ENCODE data around the gene ST3GAL2.

The ST3GAL2 gene

GRCh38 chr16:70480127-70481105, 41.5 kb upstream of the ST3GAL2 start:
- DNase-seq (ENCODE audit: low read depth), result no peak
- H3K4me3 ChIP-seq (replicated peaks; ENCODE audit: low read depth, low read length), result no peak overlapping the region
- TF ChIP-seq CTCF (IDR thresholded peaks at IDR 0.05; ENCODE audit: low read length, missing control alignments), result no peak

GRCh38 chr16:70478912-70479341, 40.0 kb upstream of the ST3GAL2 start:
- TF ChIP-seq CTCF (IDR thresholded peaks at IDR 0.05; ENCODE audit: low read length, missing control alignments), result no peak
- no peak overlapping the region for H3K4me3 ChIP-seq (replicated peaks; ENCODE audit: low read depth, low read length)
- DNase-seq (ENCODE audit: low read depth), result peak; percentile 18

DNA sequence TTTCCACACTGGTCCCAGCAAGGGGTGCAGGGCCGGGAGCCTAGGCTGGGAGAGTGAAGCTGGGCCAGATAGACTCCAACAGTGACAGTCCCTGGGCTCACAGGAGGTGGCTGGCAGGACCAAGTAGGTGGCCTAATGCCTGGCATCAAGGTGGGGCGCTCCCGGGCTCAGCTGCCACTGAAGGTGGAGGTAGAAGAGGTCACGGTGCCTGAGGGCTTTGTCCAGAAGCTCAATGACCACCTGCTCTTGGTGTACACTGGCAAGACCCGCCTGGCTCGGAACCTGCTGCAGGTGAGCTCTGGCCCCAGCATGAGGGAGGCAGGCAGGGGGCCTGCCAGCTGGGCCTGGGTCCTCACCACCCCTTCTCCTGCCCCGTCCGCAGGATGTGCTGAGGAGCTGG, 39.3 kb upstream of the ST3GAL2 start:
- DNase-seq (ENCODE audit: low read depth), result no peak
- no peak overlapping the region for H3K4me3 ChIP-seq (replicated peaks; ENCODE audit: low read depth, low read length)
- TF ChIP-seq CTCF (IDR thresholded peaks at IDR 0.05; ENCODE audit: low read length, missing control alignments), result no peak

DNA sequence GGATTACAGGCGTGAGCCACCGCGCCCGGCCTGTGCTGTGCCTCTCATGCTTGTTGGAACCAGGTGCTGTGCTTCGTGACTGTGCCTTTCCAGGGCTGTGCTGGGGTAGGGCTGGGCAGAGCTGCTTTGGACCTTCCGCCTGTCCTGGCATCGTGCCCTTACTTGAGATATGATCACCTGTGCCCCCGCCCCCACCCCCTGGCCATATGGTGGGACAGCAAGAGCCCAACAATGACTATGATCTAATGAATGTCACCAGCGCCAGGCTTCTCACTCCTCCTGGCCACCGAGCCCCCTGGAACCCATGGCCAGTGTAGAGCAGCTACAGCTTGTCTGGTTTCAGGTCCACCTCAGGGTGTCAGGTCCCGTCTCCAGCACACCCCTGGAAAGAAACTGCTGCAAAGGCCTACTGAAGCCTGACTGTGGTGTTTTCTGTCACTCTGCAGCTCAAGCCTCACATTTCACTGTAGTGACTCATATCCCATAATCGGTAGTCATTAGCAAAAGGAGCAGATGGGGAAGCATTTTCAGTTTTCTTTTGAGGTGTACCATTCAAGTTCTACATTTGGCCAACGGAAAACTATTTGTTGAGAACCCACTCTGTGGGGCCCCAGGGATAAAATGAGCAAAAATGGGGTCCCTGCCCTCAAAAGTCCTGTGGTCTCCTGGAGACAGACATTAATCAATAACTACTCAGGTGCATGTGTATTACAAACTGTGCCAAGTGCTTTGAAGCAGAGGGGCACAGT, 37.5 kb upstream of the ST3GAL2 start:
- DNase-seq (ENCODE audit: low read depth), result peak; percentile 65
- TF ChIP-seq CTCF (IDR thresholded peaks at IDR 0.05; ENCODE audit: low read length, missing control alignments), result no peak
- no peak overlapping the region for H3K4me3 ChIP-seq (replicated peaks; ENCODE audit: low read depth, low read length)

DNA sequence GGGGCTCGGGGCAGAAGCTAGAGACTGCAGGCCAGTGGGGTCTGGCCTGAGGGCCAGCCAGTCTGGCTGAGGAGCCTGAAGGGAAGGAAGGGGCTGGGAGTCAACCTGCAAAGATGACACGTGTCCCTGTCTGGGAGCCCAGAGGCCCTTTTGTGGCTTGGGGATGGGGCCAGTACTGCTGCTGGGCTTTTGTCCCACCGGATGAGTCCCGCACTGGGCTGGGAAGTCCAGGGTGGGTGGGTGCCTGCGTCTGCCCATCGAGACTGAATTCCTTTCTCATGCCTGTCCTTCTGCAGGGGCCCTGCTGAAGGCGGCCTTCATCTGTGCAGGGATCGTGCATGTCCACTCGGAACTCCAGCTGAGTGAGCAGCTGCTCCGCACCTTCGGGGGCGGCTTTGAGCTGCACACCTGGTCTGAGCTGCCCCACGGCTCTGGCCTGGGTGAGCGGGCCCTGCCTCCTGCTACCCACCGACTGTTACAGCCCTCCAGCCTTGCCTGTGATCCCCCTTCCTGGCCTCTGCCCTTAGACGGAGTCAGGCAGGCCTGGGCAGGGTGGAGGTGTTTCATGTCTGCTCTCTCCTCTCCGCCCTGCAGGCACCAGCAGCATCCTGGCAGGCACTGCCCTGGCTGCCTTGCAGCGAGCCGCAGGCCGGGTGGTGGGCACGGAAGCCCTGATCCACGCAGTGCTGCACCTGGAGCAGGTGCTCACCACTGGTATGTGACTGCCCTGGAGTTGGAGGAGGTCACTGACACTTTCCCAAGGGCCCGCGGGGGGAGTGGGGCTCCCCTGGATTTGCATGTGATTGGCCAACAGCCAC, 36.4 kb upstream of the ST3GAL2 start:
- TF ChIP-seq CTCF (IDR thresholded peaks at IDR 0.05; ENCODE audit: low read length, missing control alignments), result no peak
- no peak for DNase-seq (ENCODE audit: low read depth)
- no peak overlapping the region for H3K4me3 ChIP-seq (replicated peaks; ENCODE audit: low read depth, low read length)

- no peak for TF ChIP-seq CTCF (IDR thresholded peaks at IDR 0.05; ENCODE audit: low read length, missing control alignments)
- DNase-seq (ENCODE audit: low read depth), result no peak
- H3K4me3 ChIP-seq (replicated peaks; ENCODE audit: low read depth, low read length), result no peak overlapping the region
Observed at GRCh38 chr16:70474320-70475053, 35.6 kb upstream of the ST3GAL2 start.

Measured in fibroblast of pulmonary artery (primary cell).